GM23338 (cell line): Measurements from ENCODE around the gene USPL1. TPM values are rescaled to one million over a fixed set of nuclear protein-coding genes. Genes with fewer than 3 reads are reported as not detected.

Source experiments
- ATAC-seq: fragments of 200-7000 bp; cut with Tn5 transposase; 3 replicates; pipeline ENCODE4 v1.9.1; 2020
- DNase-seq: peaks from one replicate; pipeline ENCODE4 v3.0.0-alpha.2; 2015; ENCODE audit warnings: low spot score
- H2AFZ ChIP-seq: fragments of 200-600 bp; sonication (generic); 2 replicates; pipeline ENCODE4 v1.8.0; 2016; ENCODE audit warnings: antibody characterized with exemption, mild to moderate bottlenecking, moderate library complexity
- H3F3A ChIP-seq: fragments of 200-600 bp; sonication (generic); replicated peaks from 2 replicates; pipeline ENCODE4 v1.8.0; 2017; ENCODE audit warnings: antibody characterized with exemption, mixed run types, low read depth
- H3K27ac ChIP-seq: fragments of 200-600 bp; sonication (generic); 2 replicates; pipeline ENCODE4 v1.6.1; 2016; ENCODE audit warnings: low read depth
- H3K27me3 ChIP-seq: fragments of 200-600 bp; sonication (generic); 2 replicates; pipeline ENCODE4 v1.8.0; 2016; ENCODE audit warnings: mild to moderate bottlenecking, mixed run types, moderate library complexity; ENCODE audit not compliant: insufficient read depth
- H3K36me3 ChIP-seq: fragments of 200-600 bp; sonication (generic); 2 replicates; pipeline ENCODE4 v1.8.0; 2016; ENCODE audit warnings: mild to moderate bottlenecking; ENCODE audit not compliant: insufficient read depth
- H3K4me1 ChIP-seq: fragments of 200-600 bp; sonication (generic); 2 replicates; pipeline ENCODE4 v1.8.0; 2016; ENCODE audit warnings: mild to moderate bottlenecking, moderate library complexity; ENCODE audit not compliant: insufficient read depth
- H3K4me2 ChIP-seq: fragments of 200-600 bp; sonication (generic); 2 replicates; pipeline ENCODE4 v1.7.1; 2017; ENCODE audit warnings: mixed run types
- H3K4me3 ChIP-seq: fragments of 200-600 bp; sonication (generic); 2 replicates; pipeline ENCODE4 v1.6.1; 2016; ENCODE audit warnings: mixed run types
- H3K79me2 ChIP-seq: fragments of 200-600 bp; sonication (generic); replicated peaks from 2 replicates; pipeline ENCODE4 v1.8.0; 2017; ENCODE audit warnings: mild to moderate bottlenecking; ENCODE audit not compliant: insufficient read depth
- H3K9me2 ChIP-seq: fragments of 200-600 bp; sonication (generic); 2 replicates; pipeline ENCODE4 v1.8.0; 2017; ENCODE audit not compliant: insufficient read depth
- H4K20me1 ChIP-seq: fragments of 200-600 bp; sonication (generic); replicated peaks from 2 replicates; pipeline ENCODE4 v1.8.0; 2017; ENCODE audit warnings: mild to moderate bottlenecking; ENCODE audit not compliant: insufficient read depth
- H3K27ac Mint-ChIP-seq: 2 replicates; pipeline ENCODE4 v1.8.0; 2020; ENCODE audit warnings: inconsistent platforms, mild to moderate bottlenecking, moderate library complexity, mixed read lengths
- H3K27me3 Mint-ChIP-seq: 3 replicates; pipeline ENCODE4 v1.8.0; 2022; ENCODE audit warnings: low read depth, mild to moderate bottlenecking, moderate library complexity, mixed read lengths, inconsistent platforms; ENCODE audit not compliant: insufficient read depth, poor library complexity
- H3K36me3 Mint-ChIP-seq: 3 replicates; pipeline ENCODE4 v1.8.0; 2021; ENCODE audit warnings: low read depth, mild to moderate bottlenecking, inconsistent platforms, moderate library complexity, mixed read lengths
- H3K4me1 Mint-ChIP-seq: 3 replicates; pipeline ENCODE4 v1.8.0; 2020; ENCODE audit warnings: mild to moderate bottlenecking, inconsistent platforms, mixed read lengths
- H3K4me3 Mint-ChIP-seq: 3 replicates; pipeline ENCODE4 v1.8.0; 2021; ENCODE audit warnings: moderate library complexity, mild to moderate bottlenecking, inconsistent platforms, mixed read lengths
- H3K9me3 Mint-ChIP-seq: 3 replicates; pipeline ENCODE4 v1.8.0; 2020; ENCODE audit warnings: moderate library complexity, mild to moderate bottlenecking, inconsistent platforms, mixed read lengths
- EZH2 ChIP-seq: fragments of 200-600 bp; sonication (generic); IDR thresholded peaks from one replicate; pipeline ENCODE4 v1.8.0; 2017; ENCODE audit warnings: antibody characterized with exemption, mild to moderate bottlenecking, low read depth; ENCODE audit not compliant: unreplicated experiment
- REST ChIP-seq: IDR thresholded peaks from one replicate; pipeline ENCODE4 v1.6.1; 2018; ENCODE audit warnings: antibody characterized with exemption; ENCODE audit not compliant: unreplicated experiment
- STAT1 ChIP-seq: IDR thresholded peaks from one replicate; pipeline ENCODE4 v1.6.1; 2016; ENCODE audit warnings: antibody characterized with exemption; ENCODE audit not compliant: unreplicated experiment
- ZNF331 ChIP-seq: fragments of 250-450 bp; sonication (Bioruptor Pico); IDR thresholded peaks from 2 replicates; pipeline ENCODE4 v1.5.0; 2020; ENCODE audit warnings: low read depth, mild to moderate bottlenecking, moderate library complexity
- ZNF462 ChIP-seq: fragments of 250-450 bp; sonication (Bioruptor Pico); IDR thresholded peaks from 2 replicates; pipeline ENCODE4 v1.5.0; 2020; ENCODE audit warnings: mild to moderate bottlenecking, moderate library complexity
- polyA plus RNA-seq: library from polyadenylated mRNA; unstranded; fragments of >200 nt; fragmentation: Nextera tagmentation; extraction: Ambion mirVana; gene quantifications from 2 replicates; pipeline ENCODE4 v1.2.1, GENCODE V29; 2016
- total RNA-seq: library from RNA; depleted of rRNA; stranded (reverse); fragments of >200 nt; shearing (Covaris generic); gene quantifications from 2 replicates; pipeline ENCODE4 v1.2.3, GENCODE V29; 2014

USPL1 gene
- total and polyA plus RNA-seq, 2 experiments from 2014 or later: 12.4 to 24.1 TPM

GRCh38 chr13:30681843-30682242, 64.1 kb downstream of the USPL1 start:
- TF ChIP-seq EZH2 (no peak), REST (no peak), ZNF462 (no peak), STAT1 (no peak), ZNF331 (CRISPR knock-in tag) (no peak)
- Mint-ChIP-seq H3K4me3 (no peak overlapping the region), H3K36me3 (no peaks in the 10 kb centered on the region), H3K4me1 (peaks cover 2% of the 10 kb centered on the region; the same call in 1 of the 3 replicates), H3K9me3 (no peaks in the 10 kb centered on the region), H3K27me3 (no peaks in the 10 kb centered on the region), H3K27ac (no peak overlapping the region)
- Histone ChIP-seq H3F3A (no peaks in the 10 kb centered on the region), H4K20me1 (no peaks in the 10 kb centered on the region), H3K4me2 (no peak overlapping the region), H2AFZ (no peak overlapping the region), H3K27me3 (no peaks in the 10 kb centered on the region), H3K4me1 (no peaks in the 10 kb centered on the region), H3K9me2 (0 out of 2 replicates have a peak, but pooled peaks cover under 1% of the 10 kb centered on the region), H3K27ac (no peak overlapping the region), H3K36me3 (no peaks in the 10 kb centered on the region), H3K79me2 (no peaks in the 10 kb centered on the region), H3K4me3 (no peak overlapping the region)
- no peak for ATAC-seq
- no peak for DNase-seq
